ENCODE data around the gene GSAP. TPM values are rescaled to one million over a fixed set of nuclear protein-coding genes. Genes with fewer than 3 reads are reported as not detected.

The GSAP gene
- total and polyA plus RNA-seq, 4 donors: 3.7 to 24.1 (median 8.0) TPM

- DNase-seq (no peak), ATAC-seq (ENCODE audit: low FRiP score) (no peak)
- Histone ChIP-seq H3K36me3 (ENCODE audit: control insufficient read depth in 1 of 2, insufficient read depth in 2 of 2, low read length in 1 of 2) (no peaks in the 10 kb centered on the region), H3K9me3 (ENCODE audit: control insufficient read depth, low read length) (no peaks in the 10 kb centered on the region), H3K27ac (ENCODE audit: low read depth in 1 of 2, low read length in 2 of 2) (no peak overlapping the region), H3K4me1 (ENCODE audit: control insufficient read depth in 1 of 2, insufficient read depth in 2 of 2, low read length in 2 of 2) (peaks cover 0 to 3% of the 10 kb centered on the region in 2 donors), H3K4me3 (ENCODE audit: low read length in 2 of 2) (no peak overlapping the region), H3K27me3 (ENCODE audit: control insufficient read depth in 1 of 2, insufficient read depth in 2 of 2, low read length in 1 of 2) (no peaks in the 10 kb centered on the region)
- intact Hi-C loops (cut with DNase I): no loop called here
- WGBS, 2 donors: 81 to 93% methylated on average over 1 of the region's 1 CpG
Observed at GRCh38 chr7:77447616-77448015, 31.5 kb upstream of the GSAP start.

- H3K36me3 ChIP-seq (ENCODE audit: control insufficient read depth in 1 of 2, insufficient read depth in 2 of 2, low read length in 1 of 2): no peaks in the 10 kb centered on the region
- no peaks in the 10 kb centered on the region for H3K27me3 ChIP-seq (ENCODE audit: control insufficient read depth in 1 of 2, insufficient read depth in 2 of 2, low read length in 1 of 2)
- no peak overlapping the region for H3K4me3 ChIP-seq (ENCODE audit: low read length in 2 of 2)
- intact Hi-C loops (cut with DNase I): no loop called here
- H3K4me1 ChIP-seq (ENCODE audit: control insufficient read depth in 1 of 2, insufficient read depth in 2 of 2, low read length in 2 of 2): peaks cover 0 to 3% of the 10 kb centered on the region in 2 donors
- no peak overlapping the region for H3K27ac ChIP-seq (ENCODE audit: low read depth in 1 of 2, low read length in 2 of 2)
- DNase-seq (no peak), ATAC-seq (ENCODE audit: low FRiP score) (no peak)
- H3K9me3 ChIP-seq (ENCODE audit: control insufficient read depth, low read length): no peaks in the 10 kb centered on the region
- 16 to 17% methylated on average over 1 of the region's 1 CpG for WGBS, 2 donors
Observed at GRCh38 chr7:77444123-77444522, 28.0 kb upstream of the GSAP start.

- Histone ChIP-seq H3K9me3 (ENCODE audit: control insufficient read depth, low read length) (no peaks in the 10 kb centered on the region), H3K36me3 (ENCODE audit: control insufficient read depth in 1 of 2, insufficient read depth in 2 of 2, low read length in 1 of 2) (no peaks in the 10 kb centered on the region), H3K27me3 (ENCODE audit: control insufficient read depth in 1 of 2, insufficient read depth in 2 of 2, low read length in 1 of 2) (no peaks in the 10 kb centered on the region), H3K4me1 (ENCODE audit: control insufficient read depth in 1 of 2, insufficient read depth in 2 of 2, low read length in 2 of 2) (peaks cover 0 to 3% of the 10 kb centered on the region in 2 donors), H3K4me3 (ENCODE audit: low read length in 2 of 2) (no peak overlapping the region), H3K27ac (ENCODE audit: low read depth in 1 of 2, low read length in 2 of 2) (no peak overlapping the region)
- 96 to 98% methylated on average over 2 of the region's 2 CpGs for WGBS, 2 donors
- DNase-seq (no peak), ATAC-seq (ENCODE audit: low FRiP score) (no peak)
- intact Hi-C loops (cut with DNase I): no loop called here
Observed at GRCh38 chr7:77443042-77443441, 26.9 kb upstream of the GSAP start.

- no peak overlapping the region for H3K4me3 ChIP-seq (ENCODE audit: low read length in 2 of 2)
- no peak overlapping the region for H3K27ac ChIP-seq (ENCODE audit: low read depth in 1 of 2, low read length in 2 of 2)
- no peak for DNase-seq
- intact Hi-C loops (cut with DNase I): no loop called here
- no peaks in the 10 kb centered on the region for H3K36me3 ChIP-seq (ENCODE audit: control insufficient read depth in 1 of 2, insufficient read depth in 2 of 2, low read length in 1 of 2)
- WGBS, 2 donors: 84 to 88% methylated on average over 2 of the region's 2 CpGs
- H3K9me3 ChIP-seq (ENCODE audit: control insufficient read depth, low read length): no peaks in the 10 kb centered on the region
- no peak for ATAC-seq (ENCODE audit: low FRiP score)
- H3K4me1 ChIP-seq (ENCODE audit: control insufficient read depth in 1 of 2, insufficient read depth in 2 of 2, low read length in 2 of 2): peaks cover 0 to 3% of the 10 kb centered on the region in 2 donors
- H3K27me3 ChIP-seq (ENCODE audit: control insufficient read depth in 1 of 2, insufficient read depth in 2 of 2, low read length in 1 of 2): no peaks in the 10 kb centered on the region
Observed at GRCh38 chr7:77442636-77443035, 26.5 kb upstream of the GSAP start.

- no peak for DNase-seq
- H3K36me3 ChIP-seq (ENCODE audit: control insufficient read depth in 1 of 2, insufficient read depth in 2 of 2, low read length in 1 of 2): no peaks in the 10 kb centered on the region
- intact Hi-C loops (cut with DNase I): no loop called here
- H3K4me1 ChIP-seq (ENCODE audit: control insufficient read depth in 1 of 2, insufficient read depth in 2 of 2, low read length in 2 of 2): no peaks in the 10 kb centered on the region
- 85 to 92% methylated on average over 2 of the region's 2 CpGs for WGBS, 2 donors
- H3K9me3 ChIP-seq (ENCODE audit: control insufficient read depth, low read length): no peaks in the 10 kb centered on the region
- no peak for ATAC-seq (ENCODE audit: low FRiP score)
- no peak overlapping the region for H3K27ac ChIP-seq (ENCODE audit: low read depth in 1 of 2, low read length in 2 of 2)
- no peaks in the 10 kb centered on the region for H3K27me3 ChIP-seq (ENCODE audit: control insufficient read depth in 1 of 2, insufficient read depth in 2 of 2, low read length in 1 of 2)
- H3K4me3 ChIP-seq (ENCODE audit: low read length in 2 of 2): no peak overlapping the region
Observed at GRCh38 chr7:77441046-77441445, 24.9 kb upstream of the GSAP start.

GRCh38 chr7:77439572-77439971, 23.4 kb upstream of the GSAP start:
- no peaks in the 10 kb centered on the region for H3K27me3 ChIP-seq (ENCODE audit: control insufficient read depth in 1 of 2, insufficient read depth in 2 of 2, low read length in 1 of 2)
- ATAC-seq (ENCODE audit: low FRiP score) (no peak), DNase-seq (no peak)
- H3K27ac ChIP-seq (ENCODE audit: low read depth in 1 of 2, low read length in 2 of 2): no peak overlapping the region
- H3K4me1 ChIP-seq (ENCODE audit: control insufficient read depth in 1 of 2, insufficient read depth in 2 of 2, low read length in 2 of 2): no peaks in the 10 kb centered on the region
- 40 to 45% methylated on average over 5 of the region's 5 CpGs for WGBS, 2 donors
- no peaks in the 10 kb centered on the region for H3K9me3 ChIP-seq (ENCODE audit: control insufficient read depth, low read length)
- H3K36me3 ChIP-seq (ENCODE audit: control insufficient read depth in 1 of 2, insufficient read depth in 2 of 2, low read length in 1 of 2): no peaks in the 10 kb centered on the region
- H3K4me3 ChIP-seq (ENCODE audit: low read length in 2 of 2): no peak overlapping the region
- intact Hi-C loops (cut with DNase I): no loop called here

GRCh38 chr7:77438131-77438530, 22.0 kb upstream of the GSAP start:
- H3K4me1 ChIP-seq (ENCODE audit: control insufficient read depth in 1 of 2, insufficient read depth in 2 of 2, low read length in 2 of 2): no peaks in the 10 kb centered on the region
- WGBS, 2 donors: 93 to 98% methylated on average over 1 of the region's 1 CpG
- H3K36me3 ChIP-seq (ENCODE audit: control insufficient read depth in 1 of 2, insufficient read depth in 2 of 2, low read length in 1 of 2): no peaks in the 10 kb centered on the region
- H3K9me3 ChIP-seq (ENCODE audit: control insufficient read depth, low read length): no peaks in the 10 kb centered on the region
- H3K27ac ChIP-seq (ENCODE audit: low read depth in 1 of 2, low read length in 2 of 2): no peak overlapping the region
- no peak for ATAC-seq (ENCODE audit: low FRiP score)
- DNase-seq: no peak
- H3K4me3 ChIP-seq (ENCODE audit: low read length in 2 of 2): no peak overlapping the region
- intact Hi-C loops (cut with DNase I): no loop called here
- H3K27me3 ChIP-seq (ENCODE audit: control insufficient read depth in 1 of 2, insufficient read depth in 2 of 2, low read length in 1 of 2): no peaks in the 10 kb centered on the region

GRCh38 chr7:77434570-77435275, 18.6 kb upstream of the GSAP start:
- H3K4me3 ChIP-seq (ENCODE audit: low read length in 2 of 2): no peak overlapping the region
- H3K27me3 ChIP-seq (ENCODE audit: control insufficient read depth in 1 of 2, insufficient read depth in 2 of 2, low read length in 1 of 2): no peaks in the 10 kb centered on the region
- no peaks in the 10 kb centered on the region for H3K4me1 ChIP-seq (ENCODE audit: control insufficient read depth in 1 of 2, insufficient read depth in 2 of 2, low read length in 2 of 2)
- DNase-seq (no peak), ATAC-seq (ENCODE audit: low FRiP score) (no peak)
- WGBS, 2 donors: 68 to 76% methylated on average over 3 of the region's 3 CpGs
- intact Hi-C loops (cut with DNase I): no loop called here
- no peaks in the 10 kb centered on the region for H3K9me3 ChIP-seq (ENCODE audit: control insufficient read depth, low read length)
- no peak overlapping the region for H3K27ac ChIP-seq (ENCODE audit: low read depth in 1 of 2, low read length in 2 of 2)
- no peaks in the 10 kb centered on the region for H3K36me3 ChIP-seq (ENCODE audit: control insufficient read depth in 1 of 2, insufficient read depth in 2 of 2, low read length in 1 of 2)

- Histone ChIP-seq H3K27ac (ENCODE audit: low read depth in 1 of 2, low read length in 2 of 2) (no peak overlapping the region), H3K9me3 (ENCODE audit: control insufficient read depth, low read length) (no peaks in the 10 kb centered on the region), H3K4me3 (ENCODE audit: low read length in 2 of 2) (no peak overlapping the region), H3K27me3 (ENCODE audit: control insufficient read depth in 1 of 2, insufficient read depth in 2 of 2, low read length in 1 of 2) (no peaks in the 10 kb centered on the region), H3K4me1 (ENCODE audit: control insufficient read depth in 1 of 2, insufficient read depth in 2 of 2, low read length in 2 of 2) (no peaks in the 10 kb centered on the region), H3K36me3 (ENCODE audit: control insufficient read depth in 1 of 2, insufficient read depth in 2 of 2, low read length in 1 of 2) (no peaks in the 10 kb centered on the region)
- ATAC-seq (ENCODE audit: low FRiP score) (no peak), DNase-seq (no peak)
- intact Hi-C loops (cut with DNase I): no loop called here
- 77 to 87% methylated on average over 5 of the region's 5 CpGs for WGBS, 2 donors
Observed at GRCh38 chr7:77433901-77434300, 17.8 kb upstream of the GSAP start.
